ENCODE results near the gene SH3D21.

The SH3D21 gene

DNA sequence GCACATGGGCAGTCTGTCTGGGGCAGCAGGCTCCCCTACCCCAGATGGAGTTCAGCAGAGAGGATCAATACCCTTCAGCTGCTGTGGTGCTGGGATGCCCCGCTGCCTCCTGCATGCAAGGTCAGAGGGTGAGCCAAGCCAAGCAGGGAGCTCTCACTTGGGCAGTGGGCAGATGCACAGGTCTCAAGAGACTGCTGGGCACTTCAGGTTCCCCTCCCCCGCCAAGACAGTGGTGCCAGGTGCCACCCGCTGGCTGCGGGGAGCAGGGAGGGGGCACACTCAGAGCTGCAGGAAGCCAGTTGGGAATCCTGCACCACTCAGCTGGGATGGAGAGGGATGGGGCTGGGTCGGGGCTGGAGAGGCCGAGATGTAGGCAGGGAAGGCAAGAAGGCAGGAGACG, 33.0 kb downstream of the SH3D21 start:
- DNase-seq, result no peak

- no peak for DNase-seq
These were observed 33.4 kb downstream of the SH3D21 start for GRCh38 chr1:36339615-36340014.

- no peak for DNase-seq
These were observed 35.6 kb downstream of the SH3D21 start for GRCh38 chr1:36341626-36342320.

DNA sequence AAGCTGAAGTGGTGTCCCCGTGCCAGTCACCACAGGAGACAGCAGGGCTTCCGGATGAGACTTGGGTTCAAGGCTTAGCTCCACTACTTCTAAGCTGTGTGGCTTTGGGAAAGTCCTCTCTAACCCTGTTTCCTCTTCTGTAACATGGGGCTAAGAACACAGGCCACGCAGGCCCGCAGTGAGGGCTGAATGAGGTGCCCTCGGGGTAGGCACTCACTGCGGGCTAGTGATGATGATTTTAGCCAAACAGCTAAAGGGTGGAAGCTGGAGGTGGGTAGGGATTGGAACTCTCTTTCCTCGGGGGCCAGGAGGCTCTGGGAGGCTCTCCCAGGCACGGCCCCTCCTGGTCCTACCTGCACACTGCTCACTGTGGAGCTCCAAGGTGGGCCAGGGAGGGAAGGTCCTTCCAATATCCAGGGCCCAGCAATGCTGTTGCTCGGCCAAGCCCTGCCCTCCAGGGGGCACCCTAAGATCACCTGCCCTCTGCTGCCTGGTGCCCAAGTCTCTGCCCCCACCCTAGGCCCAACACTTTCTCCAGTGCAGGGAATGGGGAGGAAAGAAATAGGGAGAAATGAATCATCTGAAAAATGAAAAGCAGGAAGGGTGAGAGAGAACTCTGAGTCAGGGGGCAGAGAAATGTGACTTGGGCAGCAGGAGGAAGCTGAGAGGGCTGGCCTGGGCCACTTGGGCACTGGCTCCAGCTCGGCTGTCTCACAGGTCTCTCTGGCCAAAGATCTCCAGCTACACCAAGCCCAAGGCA, 36.4 kb downstream of the SH3D21 start:
- DNase-seq, result no peak

DNA sequence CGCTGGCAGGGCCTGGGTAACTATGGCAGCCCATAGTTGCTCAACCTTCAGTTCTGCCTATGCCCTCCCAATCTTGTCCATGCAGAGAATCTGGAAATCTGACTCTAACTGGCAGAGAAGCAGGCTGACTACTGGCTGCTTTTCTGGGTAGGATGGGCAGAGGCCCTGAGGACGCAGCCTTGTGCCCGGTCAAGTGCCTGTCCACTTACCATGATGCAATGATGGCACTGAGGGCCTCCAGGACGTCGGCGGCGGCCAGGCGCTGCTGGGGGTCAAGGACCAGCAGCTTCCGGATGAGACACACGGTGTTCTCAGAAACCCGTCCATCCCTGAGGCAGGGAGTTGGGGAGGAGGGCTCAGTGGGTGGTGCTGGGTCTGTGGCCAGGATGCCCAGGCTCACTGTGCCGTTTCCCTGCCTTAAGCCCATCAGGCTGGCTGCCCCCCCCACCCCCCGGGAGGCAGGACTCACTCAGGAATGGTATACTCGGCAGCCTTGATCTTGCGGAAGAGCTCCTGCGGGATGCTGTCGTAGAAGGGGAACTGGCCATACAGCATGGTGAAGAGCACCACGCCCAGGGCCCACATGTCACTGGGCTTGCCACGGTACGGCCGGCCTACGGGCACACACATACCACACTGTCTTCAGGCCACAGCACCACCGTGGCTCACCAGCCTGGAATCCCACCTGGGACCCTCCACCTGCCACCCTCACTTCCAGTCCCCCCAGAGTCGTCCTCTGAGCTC, 37.7 kb downstream of the SH3D21 start:
- DNase-seq, result no peak

DNA sequence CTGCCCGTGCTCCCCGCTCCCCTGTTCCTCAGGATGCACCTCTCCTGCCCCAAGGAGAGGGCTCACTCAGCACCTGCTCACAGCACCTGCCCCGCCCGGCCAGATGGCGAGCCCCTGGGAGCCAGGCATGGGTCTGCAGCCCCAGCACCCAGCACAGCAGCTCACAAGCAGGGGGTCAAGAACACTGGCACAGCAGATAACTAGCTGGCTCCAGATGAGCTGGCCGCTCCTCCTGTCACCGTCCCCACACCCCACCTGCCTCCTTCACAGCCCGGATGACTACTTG, 38.2 kb downstream of the SH3D21 start:
- no peak for DNase-seq

DNA sequence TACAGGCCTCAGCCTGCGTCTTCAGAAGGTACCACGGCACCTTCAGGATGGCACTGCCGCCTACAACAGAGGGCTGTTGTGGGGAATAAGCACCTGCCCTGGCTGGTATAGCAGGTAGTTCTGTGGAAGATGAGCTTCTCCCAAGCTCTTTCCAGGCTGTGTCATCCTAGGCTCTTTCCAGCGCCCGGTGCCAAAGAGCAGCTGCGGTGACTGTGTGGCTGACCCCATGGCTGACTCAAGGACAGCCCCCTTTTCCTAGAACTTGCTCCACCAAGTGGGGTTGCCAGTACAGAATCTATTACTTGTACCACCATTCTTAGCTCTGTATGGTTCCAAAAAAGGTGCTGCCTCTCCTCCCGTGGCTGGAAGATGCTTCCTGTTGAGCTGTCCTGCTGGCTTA, 39.2 kb downstream of the SH3D21 start:
- no peak for DNase-seq

- no peak for DNase-seq
These were observed 40.7 kb downstream of the SH3D21 start for GRCh38 chr1:36346741-36347370.

GRCh38 chr1:36349241-36349671, 43.1 kb downstream of the SH3D21 start:
- no peak for DNase-seq

DNA sequence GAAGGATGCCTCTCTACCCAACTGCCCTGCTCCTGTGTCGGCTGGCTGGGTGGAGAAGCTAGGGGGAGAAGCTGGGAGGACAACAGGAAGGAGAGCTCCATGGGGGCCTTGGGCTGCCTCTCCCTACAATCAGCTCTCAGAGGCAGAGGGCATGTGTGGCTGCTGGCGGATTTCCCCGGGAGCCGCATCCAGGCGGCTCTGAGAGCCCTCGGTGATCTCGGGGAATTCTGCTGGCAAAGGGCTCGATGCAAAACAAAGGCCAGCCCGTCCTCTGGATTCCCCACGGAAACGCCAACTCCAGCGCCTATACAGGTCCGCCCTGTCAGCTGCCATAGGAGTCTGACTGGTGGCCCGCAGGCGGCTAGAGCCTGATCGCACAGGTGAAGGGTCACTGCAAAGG, 43.7 kb downstream of the SH3D21 start:
- DNase-seq, result no peak

DNA sequence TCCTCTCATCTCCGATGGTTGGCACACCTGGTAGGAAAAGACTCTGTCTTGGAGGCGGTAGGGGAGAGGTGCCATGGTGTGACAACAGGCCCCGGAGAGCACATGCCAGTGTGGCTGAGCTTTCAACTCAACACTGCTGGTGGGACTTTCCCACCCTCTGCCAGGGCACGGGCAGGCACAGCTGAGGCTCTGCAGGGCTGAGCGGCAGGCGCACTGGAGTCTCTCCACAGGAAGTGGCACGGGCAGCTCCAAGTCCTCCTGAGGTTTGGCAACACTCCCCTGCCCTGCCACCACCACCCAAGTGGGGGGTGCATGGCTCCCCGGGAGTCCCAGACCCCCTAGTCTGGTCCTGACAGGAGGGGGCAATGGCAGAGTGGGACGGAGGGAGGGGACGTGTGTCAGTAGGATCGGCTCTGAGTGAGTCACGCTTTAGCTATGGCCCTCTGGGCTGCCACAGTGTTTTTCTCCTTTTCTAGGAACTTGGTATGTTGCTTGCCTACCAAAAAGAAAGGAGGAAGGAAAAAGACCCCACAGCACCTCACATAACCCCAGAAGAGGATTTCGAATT, 44.6 kb downstream of the SH3D21 start:
- no peak for DNase-seq

DNA sequence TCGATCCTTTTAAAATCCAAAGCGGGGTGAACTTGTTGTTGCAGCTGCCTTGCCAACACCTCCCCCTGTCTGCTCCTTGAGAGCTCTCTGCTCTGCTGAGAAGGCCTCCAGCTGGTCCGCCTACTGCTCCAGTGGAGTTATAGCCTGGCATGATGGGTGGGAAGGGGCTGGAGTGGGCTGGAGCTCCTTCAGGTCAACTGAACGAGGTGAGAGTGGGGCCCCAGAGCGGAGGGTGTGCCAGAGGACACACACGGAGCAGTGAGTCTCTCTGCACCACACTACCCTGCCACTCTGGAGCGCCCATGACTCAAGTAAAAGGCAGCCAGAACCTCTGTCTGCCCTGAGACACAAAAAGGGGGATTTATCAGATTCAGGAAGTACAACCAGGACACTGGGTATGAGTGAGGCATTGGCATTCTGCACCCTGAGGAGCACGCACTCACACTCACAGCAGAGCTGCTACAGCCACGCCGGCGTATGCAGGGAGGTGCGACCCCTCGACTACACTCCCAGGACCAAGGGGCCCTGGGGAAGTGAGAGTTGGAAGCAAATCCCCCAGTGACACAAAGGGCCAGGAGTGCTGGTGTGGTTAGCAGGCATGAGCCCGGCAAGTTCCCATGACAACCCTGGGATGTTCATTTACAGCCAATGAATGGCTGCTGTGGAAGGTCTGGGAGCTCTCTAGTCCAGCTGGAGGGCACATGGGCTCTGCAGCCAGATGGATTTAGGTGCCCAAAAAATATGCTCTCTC, 45.2 kb downstream of the SH3D21 start:
- DNase-seq, result no peak

GRCh38 chr1:36352125-36352909, 46.1 kb downstream of the SH3D21 start:
- no peak for DNase-seq

- DNase-seq, result no peak
These were observed 47.0 kb downstream of the SH3D21 start for GRCh38 chr1:36352910-36353878.

DNA sequence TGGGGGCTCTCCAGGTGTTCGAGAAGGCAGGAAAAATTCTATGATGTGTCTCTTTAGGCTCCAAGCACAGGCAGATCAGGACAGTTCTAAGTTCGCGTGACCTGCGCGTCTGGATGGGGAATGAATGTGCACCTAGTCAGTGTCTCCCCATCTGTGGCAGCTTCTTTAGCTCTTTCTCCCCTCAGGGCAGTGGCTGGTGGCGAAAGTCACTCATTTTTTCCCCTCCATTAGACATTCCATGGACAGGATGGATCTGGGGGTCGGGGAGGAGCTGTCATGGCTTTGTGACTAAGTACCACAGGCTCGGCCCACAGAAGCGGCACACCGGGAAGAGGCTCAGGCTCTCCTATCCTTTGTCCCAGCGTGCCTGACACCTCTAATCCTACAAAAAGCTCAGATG, 48.3 kb downstream of the SH3D21 start:
- DNase-seq, result no peak

GRCh38 chr1:36355811-36356210, 49.6 kb downstream of the SH3D21 start:
- no peak for DNase-seq

- DNase-seq, result no peak
These were observed 52.4 kb downstream of the SH3D21 start for GRCh38 chr1:36358514-36359084.

DNA sequence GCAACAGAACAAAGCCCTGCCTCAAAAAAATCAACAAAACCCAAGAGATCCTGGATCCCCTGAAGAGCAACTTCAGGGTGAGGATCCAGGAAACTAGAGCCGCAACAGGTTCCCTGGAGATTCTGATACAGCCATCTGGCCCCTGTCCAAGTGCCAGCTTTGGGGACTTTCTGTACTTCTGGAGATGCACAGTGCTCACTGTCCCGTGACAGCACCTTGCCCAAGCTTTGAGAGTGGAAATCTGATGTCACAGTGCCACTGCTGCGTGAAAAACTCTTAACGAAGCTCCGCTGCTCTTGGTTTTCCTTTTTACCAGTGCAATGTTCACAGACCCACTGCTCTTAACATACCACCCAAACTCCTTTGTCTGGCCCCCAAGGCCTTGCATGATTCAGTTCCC, 53.2 kb downstream of the SH3D21 start:
- DNase-seq, result no peak

GRCh38 chr1:36359911-36360550, 53.9 kb downstream of the SH3D21 start:
- DNase-seq, result no peak

DNA sequence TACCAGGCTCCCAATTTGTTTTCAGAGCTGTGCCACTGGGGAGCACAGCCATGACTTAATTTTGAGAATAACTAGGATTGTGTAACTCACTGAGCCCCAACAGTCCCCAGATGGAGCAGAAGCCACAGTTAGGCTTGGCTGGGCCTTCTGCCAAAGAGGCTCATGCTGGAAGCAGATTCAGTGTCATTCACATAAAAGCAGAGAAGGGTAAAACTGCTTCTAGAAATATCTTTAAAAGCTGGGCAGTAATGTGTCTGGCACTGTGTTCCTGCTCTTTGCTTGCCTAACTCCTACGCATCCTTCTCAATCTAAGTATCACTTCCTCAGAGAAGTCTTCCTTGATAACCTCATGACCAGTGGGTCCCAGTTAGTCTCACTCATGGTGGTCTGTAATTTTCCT, 59.2 kb downstream of the SH3D21 start:
- no peak for DNase-seq

Measured in NCI-H774 (cell line).